Neural crest cell (in vitro differentiated cells): ENCODE measurements around the gene NOMO2. TPM values are rescaled to one million over a fixed set of nuclear protein-coding genes. Genes with fewer than 3 reads are reported as not detected.
"Not testable (repeated sequence)": the region's sequence is repeated elsewhere in the genome, so short reads cannot be mapped to it uniquely, and the experiment has no call there.

Experiments used
- DNase-seq: peaks from one replicate; pipeline ENCODE4 v3.0.0; 2021; ENCODE audit warnings: low read depth, mixed read lengths, low spot score
- H3K27ac Mint-ChIP-seq: one replicate; pipeline ENCODE4 v1.8.0; 2021; ENCODE audit warnings: mild to moderate bottlenecking, mixed read lengths; ENCODE audit not compliant: unreplicated experiment
- H3K27me3 Mint-ChIP-seq: 2 replicates; pipeline ENCODE4 v1.8.0; 2021; ENCODE audit warnings: low read depth, mild to moderate bottlenecking, mixed read lengths
- H3K36me3 Mint-ChIP-seq: 2 replicates; pipeline ENCODE4 v1.8.0; 2021; ENCODE audit warnings: low read depth, mild to moderate bottlenecking, mixed read lengths
- H3K4me1 Mint-ChIP-seq: 2 replicates; pipeline ENCODE4 v1.8.0; 2021; ENCODE audit warnings: mixed read lengths
- H3K4me3 Mint-ChIP-seq: one replicate; pipeline ENCODE4 v1.8.0; 2021; ENCODE audit warnings: mild to moderate bottlenecking, mixed read lengths
- H3K9me3 Mint-ChIP-seq: 2 replicates; pipeline ENCODE4 v1.8.0; 2021; ENCODE audit warnings: mixed read lengths
- CTCF ChIP-seq: fragments of 200-600 bp; sonication (generic); conservative IDR thresholded peaks from 2 replicates; pipeline ENCODE4 v1.5.0; 2021; ENCODE audit warnings: antibody characterized with exemption, mild to moderate bottlenecking
- total RNA-seq: library from RNA; stranded (reverse); gene quantifications from 2 replicates; pipeline ENCODE4 v1.2.1, GENCODE V29; 2021

Gene NOMO2
- total RNA-seq, 1 donor from 2014 or later: 86.7 TPM

- not testable (repeated sequence) for H3K27me3 Mint-ChIP-seq, H3K9me3 Mint-ChIP-seq, H3K4me1 Mint-ChIP-seq, H3K36me3 Mint-ChIP-seq, H3K4me3 Mint-ChIP-seq, DNase-seq, H3K27ac Mint-ChIP-seq
- peak; percentile 50 for TF ChIP-seq CTCF
Observed at GRCh38 chr16:18537004-18537403, 24.9 kb downstream of the NOMO2 start.

- H3K4me1 Mint-ChIP-seq, DNase-seq, H3K27ac Mint-ChIP-seq, H3K27me3 Mint-ChIP-seq, H3K4me3 Mint-ChIP-seq, H3K36me3 Mint-ChIP-seq, H3K9me3 Mint-ChIP-seq: not testable (repeated sequence)
Observed at GRCh38 chr16:18535519-18536168, 26.3 kb downstream of the NOMO2 start.

- H3K4me1 Mint-ChIP-seq, H3K27me3 Mint-ChIP-seq, H3K27ac Mint-ChIP-seq, H3K4me3 Mint-ChIP-seq, H3K36me3 Mint-ChIP-seq, DNase-seq, H3K9me3 Mint-ChIP-seq: not testable (repeated sequence)
Observed at GRCh38 chr16:18534308-18534707, 27.6 kb downstream of the NOMO2 start.

- H3K4me1 Mint-ChIP-seq, H3K27ac Mint-ChIP-seq: not testable (repeated sequence)
Observed at GRCh38 chr16:18531323-18531722, 30.6 kb downstream of the NOMO2 start.

GRCh38 chr16:18530329-18530728 is 31.6 kb downstream of the NOMO2 start:
- H3K36me3 Mint-ChIP-seq, H3K27ac Mint-ChIP-seq, H3K4me1 Mint-ChIP-seq, DNase-seq, H3K27me3 Mint-ChIP-seq, H3K9me3 Mint-ChIP-seq, H3K4me3 Mint-ChIP-seq: not testable (repeated sequence)

More at GRCh38 chr16:18531323-18531722, 30.6 kb downstream of the NOMO2 start:
- H3K27me3 Mint-ChIP-seq, H3K36me3 Mint-ChIP-seq, DNase-seq, H3K9me3 Mint-ChIP-seq, H3K4me3 Mint-ChIP-seq: not testable (repeated sequence)

GRCh38 chr16:18526547-18526946 is 35.4 kb downstream of the NOMO2 start:
- not testable (repeated sequence) for H3K4me1 Mint-ChIP-seq, H3K9me3 Mint-ChIP-seq, H3K27me3 Mint-ChIP-seq, H3K27ac Mint-ChIP-seq, H3K4me3 Mint-ChIP-seq, H3K36me3 Mint-ChIP-seq, DNase-seq

- not testable (repeated sequence) for H3K4me3 Mint-ChIP-seq, H3K27me3 Mint-ChIP-seq, DNase-seq, H3K9me3 Mint-ChIP-seq, H3K36me3 Mint-ChIP-seq, H3K27ac Mint-ChIP-seq, H3K4me1 Mint-ChIP-seq
Observed at GRCh38 chr16:18525882-18526482, 35.9 kb downstream of the NOMO2 start.

- not testable (repeated sequence) for H3K27me3 Mint-ChIP-seq, H3K4me1 Mint-ChIP-seq, DNase-seq, H3K36me3 Mint-ChIP-seq, H3K9me3 Mint-ChIP-seq, H3K27ac Mint-ChIP-seq, H3K4me3 Mint-ChIP-seq
Observed at GRCh38 chr16:18522637-18523036, 39.3 kb downstream of the NOMO2 start.

- not testable (repeated sequence) for H3K4me1 Mint-ChIP-seq
Observed at GRCh38 chr16:18521445-18522181, 40.3 kb downstream of the NOMO2 start.

GRCh38 chr16:18518536-18519283 is 43.2 kb downstream of the NOMO2 start:
- H3K27me3 Mint-ChIP-seq, H3K9me3 Mint-ChIP-seq, H3K4me1 Mint-ChIP-seq, H3K27ac Mint-ChIP-seq, H3K4me3 Mint-ChIP-seq, DNase-seq, H3K36me3 Mint-ChIP-seq: not testable (repeated sequence)

More at GRCh38 chr16:18521445-18522181, 40.3 kb downstream of the NOMO2 start:
- H3K9me3 Mint-ChIP-seq, DNase-seq, H3K4me3 Mint-ChIP-seq, H3K27me3 Mint-ChIP-seq, H3K36me3 Mint-ChIP-seq, H3K27ac Mint-ChIP-seq: not testable (repeated sequence)

- not testable (repeated sequence) for H3K4me1 Mint-ChIP-seq, H3K4me3 Mint-ChIP-seq, H3K36me3 Mint-ChIP-seq
Observed at GRCh38 chr16:18498430-18498829, 63.5 kb downstream of the NOMO2 start.

GRCh38 chr16:18497032-18497431 is 64.9 kb downstream of the NOMO2 start:
- not testable (repeated sequence) for H3K36me3 Mint-ChIP-seq, DNase-seq, H3K9me3 Mint-ChIP-seq, H3K27me3 Mint-ChIP-seq, H3K27ac Mint-ChIP-seq, H3K4me1 Mint-ChIP-seq, H3K4me3 Mint-ChIP-seq

More at GRCh38 chr16:18498430-18498829, 63.5 kb downstream of the NOMO2 start:
- DNase-seq, H3K9me3 Mint-ChIP-seq, H3K27me3 Mint-ChIP-seq, H3K27ac Mint-ChIP-seq: not testable (repeated sequence)
